ENCODE measurements around the gene MRFAP1L1. TPM values are rescaled to one million over a fixed set of nuclear protein-coding genes. Genes with fewer than 3 reads are reported as not detected.

Gene MRFAP1L1
- total and polyA plus RNA-seq, 9 of the 15 experiments (the other 6 are each of a cell fraction or from before 2014, with no cell fraction given): 37.6 to 111 (median 83.8) TPM

- TF ChIP-seq THRB (CRISPR knock-in tag; conservative IDR thresholded peaks at IDR 0.05) (no peak), ZNF263 (CRISPR knock-in tag; IDR thresholded peaks at IDR 0.05; ENCODE audit: borderline replicate concordance) (no peak), HMG20B (CRISPR knock-in tag; IDR thresholded peaks at IDR 0.05) (no peak), ZHX1 (conservative IDR thresholded peaks at IDR 0.05; ENCODE audit: low read length) (no peak), ZNF134 (CRISPR knock-in tag; conservative IDR thresholded peaks at IDR 0.05) (no peak), HDAC3 (IDR thresholded peaks at IDR 0.05; ENCODE audit: borderline replicate concordance, partially characterized antibody) (no peak), ZNF316 (IDR thresholded peaks at IDR 0.05) (no peak; the same call in 1 of the 2 replicates), ZNF717 (CRISPR knock-in tag; IDR thresholded peaks at IDR 0.05) (no peak), ID3 (CRISPR knock-in tag; IDR thresholded peaks at IDR 0.05) (no peak), ID3 (tag; IDR thresholded peaks at IDR 0.05) (0 out of 2 replicates have a peak, but pooled peaks have one; percentile 64), DPF2 (IDR thresholded peaks at IDR 0.05) (peak; percentile 77), ETS1 (conservative IDR thresholded peaks at IDR 0.05; ENCODE audit: control insufficient read depth, low read depth, low read length) (no peak), SMARCA5 (IDR thresholded peaks at IDR 0.05) (no peak), REST (IDR thresholded peaks at IDR 0.05; ENCODE audit: borderline replicate concordance) (peak; percentile 98), REST (CRISPR knock-in tag; IDR thresholded peaks at IDR 0.05; ENCODE audit: low read depth) (no peak)
Observed at GRCh38 chr4:6688879-6689505, 20.7 kb downstream of the MRFAP1L1 start (continued).
